RWPE1 (cell line): ENCODE results near the gene TNPO3.
A peak's percentile ranks its signal among the peaks of the same experiment; 100 is the strongest.

Experiments
- CTCF ChIA-PET: fragments of 350-600 bp; sonication (Branson Sonifier 250); formaldehyde crosslinking; extraction: SDS; loops from one replicate; lab custom pipeline; 2021; lab: Yijun Ruan, JAX
- POLR2A ChIA-PET: fragments of 400-600 bp; formaldehyde crosslinking; extraction: SDS; loops from one replicate; lab custom pipeline; 2020; ENCODE audit warnings: antibody characterized with exemption; ENCODE audit not compliant: low non-redundant PET; lab: Yijun Ruan, JAX
- DNase-seq: peaks from one replicate; pipeline ENCODE4 v3.0.0; 2012; ENCODE audit warnings: low spot score
- H3K27ac ChIP-seq: fragments of 450-650 bp; 2 replicates; pipeline ENCODE4 v1.5.1; 2017
- TF ChIP-seq, protein P1 (sequence below): fragments of 450-650 bp; conservative IDR thresholded peaks from 2 replicates; pipeline ENCODE4 v1.5.1; 2017; ENCODE audit warnings: low read depth, mild to moderate bottlenecking

The TNPO3 gene

DNA sequence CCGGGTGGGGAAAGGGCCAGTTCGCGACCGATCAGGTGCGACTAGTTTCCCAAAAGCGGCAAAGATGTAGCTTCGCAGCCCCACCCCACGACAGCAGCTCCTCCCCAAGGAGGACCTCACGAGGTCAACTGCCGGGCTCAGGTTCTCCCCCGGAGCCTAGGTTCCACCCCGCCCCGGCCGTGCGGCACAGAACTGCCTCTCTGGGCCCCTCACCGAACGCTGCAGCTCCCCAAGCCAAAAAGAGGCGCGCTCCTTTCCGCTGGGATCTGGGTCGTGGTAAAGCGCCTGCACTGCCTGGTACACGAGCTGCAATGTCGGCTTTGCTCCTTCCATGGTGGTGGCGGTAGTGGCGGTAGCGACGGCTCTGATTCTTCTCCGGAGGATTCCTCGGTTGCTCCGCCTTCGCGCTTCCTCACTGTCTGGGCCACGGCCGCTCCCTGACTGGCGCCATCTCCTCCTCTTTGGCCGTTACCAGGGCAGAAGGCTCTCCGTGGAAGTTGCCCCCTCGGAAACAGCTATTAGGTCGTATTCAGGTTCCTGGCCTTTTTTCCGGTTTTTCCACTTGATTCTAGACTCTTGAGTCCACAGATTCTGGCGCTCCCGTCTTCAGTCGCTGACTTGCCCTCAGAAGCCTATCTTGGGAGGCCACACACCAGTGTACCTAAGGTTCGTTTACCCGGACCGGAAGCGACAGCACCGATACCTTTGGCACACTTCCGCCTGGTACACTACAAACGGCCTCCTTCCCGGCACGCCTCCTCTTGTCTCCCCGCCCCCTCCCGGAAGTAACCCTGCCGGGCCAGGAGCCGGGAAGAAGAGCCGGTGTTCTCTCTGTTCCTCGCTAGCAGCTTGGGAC lies at the start of gene TNPO3:
TSS of gene TNPO3 (minus strand) at position 674 of the 856 bp plus-strand sequence. CDS start at position 333, 341 bp downstream.
- CTCF ChIA-PET = interaction anchor here (0.6 to 1.2 kb wide), 3 partner anchors 10 to 37 kb away, joined by 3 read pairs; no protein-coding TSS in a partner anchor
- TF ChIP-seq, protein P1, sequence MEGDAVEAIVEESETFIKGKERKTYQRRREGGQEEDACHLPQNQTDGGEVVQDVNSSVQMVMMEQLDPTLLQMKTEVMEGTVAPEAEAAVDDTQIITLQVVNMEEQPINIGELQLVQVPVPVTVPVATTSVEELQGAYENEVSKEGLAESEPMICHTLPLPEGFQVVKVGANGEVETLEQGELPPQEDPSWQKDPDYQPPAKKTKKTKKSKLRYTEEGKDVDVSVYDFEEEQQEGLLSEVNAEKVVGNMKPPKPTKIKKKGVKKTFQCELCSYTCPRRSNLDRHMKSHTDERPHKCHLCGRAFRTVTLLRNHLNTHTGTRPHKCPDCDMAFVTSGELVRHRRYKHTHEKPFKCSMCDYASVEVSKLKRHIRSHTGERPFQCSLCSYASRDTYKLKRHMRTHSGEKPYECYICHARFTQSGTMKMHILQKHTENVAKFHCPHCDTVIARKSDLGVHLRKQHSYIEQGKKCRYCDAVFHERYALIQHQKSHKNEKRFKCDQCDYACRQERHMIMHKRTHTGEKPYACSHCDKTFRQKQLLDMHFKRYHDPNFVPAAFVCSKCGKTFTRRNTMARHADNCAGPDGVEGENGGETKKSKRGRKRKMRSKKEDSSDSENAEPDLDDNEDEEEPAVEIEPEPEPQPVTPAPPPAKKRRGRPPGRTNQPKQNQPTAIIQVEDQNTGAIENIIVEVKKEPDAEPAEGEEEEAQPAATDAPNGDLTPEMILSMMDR = no peak
- POLR2A ChIA-PET = interaction anchor here (0.5 to 1.0 kb wide), 2 partner anchors 22 to 171 kb away, joined by 4 read pairs; no protein-coding TSS in a partner anchor

DNA sequence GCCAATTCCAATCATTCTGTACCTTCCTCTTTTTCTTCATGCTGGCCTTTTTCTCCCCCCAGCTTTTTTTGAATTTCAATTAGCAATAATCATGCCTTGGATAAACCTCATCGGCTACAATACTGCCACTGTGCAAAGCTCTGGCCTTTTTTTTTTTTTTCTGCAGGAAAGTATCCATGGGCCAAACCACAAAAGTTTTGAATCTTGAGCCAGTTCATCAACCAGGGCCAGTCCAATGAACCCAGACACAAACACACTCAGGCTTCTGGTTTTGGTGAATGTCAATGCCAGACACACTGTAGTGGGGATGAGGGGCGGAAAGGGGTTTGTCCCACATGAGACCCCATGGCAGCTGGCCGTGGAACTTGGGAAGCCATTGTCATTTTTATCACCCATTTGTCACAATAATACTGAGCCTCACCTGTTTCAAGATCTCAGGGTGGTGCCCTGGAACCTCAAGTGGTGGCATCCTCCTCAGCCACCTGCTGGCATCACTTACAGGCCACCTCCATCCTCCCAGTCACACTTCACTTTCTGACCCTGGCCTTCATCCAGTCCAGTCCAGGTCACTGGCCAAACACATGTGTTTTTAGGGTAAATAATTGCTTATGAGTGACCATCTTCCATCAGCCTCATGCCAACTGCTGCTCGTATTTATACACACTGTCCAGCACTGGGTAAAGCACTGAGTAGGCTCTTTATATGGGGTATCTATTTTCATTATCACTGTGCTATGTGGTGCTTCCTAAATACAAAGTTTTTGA lies 48.8 kb upstream of the TNPO3 start:
- H3K27ac ChIP-seq = no peak overlapping the region
- TF ChIP-seq, protein P1 = no peak
- CTCF ChIA-PET = interaction anchor here (1.7 kb wide), 1 partner anchor 12 kb away, joined by 4 read pairs; no protein-coding TSS in a partner anchor
- no peak for DNase-seq
- POLR2A ChIA-PET = no interaction called here

More for the DNA sequence above, at the start of gene TNPO3:
- DNase-seq = peak; percentile 91
- peak within 1 kb of the TSS; percentile 98 for H3K27ac ChIP-seq

DNA sequence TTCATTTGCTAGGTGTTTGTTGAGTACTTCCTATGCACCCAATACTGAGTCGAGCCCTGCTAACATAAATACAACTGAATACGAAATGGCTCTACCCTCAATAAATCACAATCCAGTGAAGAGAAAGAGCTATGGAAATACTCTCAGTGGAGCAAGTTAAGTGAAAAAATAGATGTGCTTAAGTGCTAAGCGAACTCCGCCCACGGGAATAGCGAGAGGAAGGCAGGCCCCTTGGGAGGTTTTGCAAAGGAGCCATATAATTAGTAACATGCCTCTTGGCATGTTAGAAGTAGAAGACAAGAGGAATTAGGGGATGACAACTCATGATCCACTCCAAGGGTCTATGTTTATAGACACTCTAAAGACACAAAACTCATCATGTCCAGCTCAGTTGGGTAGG lies 46.8 kb upstream of the TNPO3 start:
- H3K27ac ChIP-seq = no peak overlapping the region
- TF ChIP-seq, protein P1 = no peak
- ChIA-PET CTCF (interaction anchor here (0.8 kb wide), 1 partner anchor 261 kb away, joined by 3 read pairs; no protein-coding TSS in a partner anchor), POLR2A (no interaction called here)
- DNase-seq = no peak

DNA sequence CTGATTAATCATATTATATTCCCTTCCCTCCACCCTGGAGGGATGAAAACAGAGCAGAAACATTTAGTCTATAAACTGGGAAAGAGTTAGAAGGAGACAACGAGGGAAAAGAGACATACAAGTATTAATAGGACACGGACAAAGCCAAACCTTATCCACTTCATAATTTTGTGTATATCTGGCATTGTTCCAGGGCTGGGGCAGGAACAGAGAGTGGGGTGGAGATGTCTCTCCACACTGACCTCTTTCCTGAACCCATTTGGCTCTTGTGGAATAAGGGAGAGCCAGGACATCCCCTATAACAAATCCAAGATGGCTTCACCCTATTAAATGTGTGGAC lies 45.9 kb upstream of the TNPO3 start:
- no peak for DNase-seq
- CTCF ChIA-PET = no interaction called here

DNA sequence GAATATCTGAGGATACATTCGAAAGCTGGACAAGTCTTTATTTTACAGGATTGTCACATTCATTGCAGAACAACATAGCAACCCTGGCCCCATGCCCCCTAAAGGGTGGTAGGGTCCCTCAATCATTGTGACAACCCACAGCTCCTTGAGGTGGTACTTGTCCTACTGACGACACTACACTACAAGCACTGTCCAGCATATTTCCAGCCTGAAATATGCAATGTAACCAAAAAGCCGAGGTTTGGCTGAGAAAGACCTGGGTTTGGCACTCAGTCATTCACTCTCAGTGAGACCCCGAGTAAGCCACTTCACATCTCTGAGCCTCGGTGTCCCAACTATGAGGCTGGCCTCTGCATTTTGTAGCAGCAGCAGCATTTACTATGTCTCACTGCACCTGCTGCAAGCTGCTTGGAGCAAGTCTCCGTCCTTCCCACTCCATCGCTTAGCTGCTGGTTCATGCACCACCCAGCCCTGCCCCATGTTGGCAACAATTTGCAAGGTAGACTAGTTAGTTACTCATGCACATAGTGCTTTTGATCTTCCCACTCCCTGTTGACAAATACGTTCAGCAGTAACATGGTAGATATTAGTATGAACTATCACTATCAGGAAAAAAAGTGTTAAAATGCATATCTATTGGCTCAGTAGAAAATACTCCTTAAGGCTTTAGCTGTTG lies 43.6 kb upstream of the TNPO3 start:
- ChIA-PET CTCF (interaction anchor here (1.2 kb wide), 1 partner anchor 65 kb away, joined by 4 read pairs; no protein-coding TSS in a partner anchor), POLR2A (no interaction called here)
- TF ChIP-seq, protein P1 = no peak
- H3K27ac ChIP-seq = no peak overlapping the region
- DNase-seq = no peak

More for the DNA sequence above, 45.9 kb upstream of the TNPO3 start:
- POLR2A ChIA-PET = no interaction called here
- no peak overlapping the region for H3K27ac ChIP-seq
- TF ChIP-seq, protein P1 = no peak

DNA sequence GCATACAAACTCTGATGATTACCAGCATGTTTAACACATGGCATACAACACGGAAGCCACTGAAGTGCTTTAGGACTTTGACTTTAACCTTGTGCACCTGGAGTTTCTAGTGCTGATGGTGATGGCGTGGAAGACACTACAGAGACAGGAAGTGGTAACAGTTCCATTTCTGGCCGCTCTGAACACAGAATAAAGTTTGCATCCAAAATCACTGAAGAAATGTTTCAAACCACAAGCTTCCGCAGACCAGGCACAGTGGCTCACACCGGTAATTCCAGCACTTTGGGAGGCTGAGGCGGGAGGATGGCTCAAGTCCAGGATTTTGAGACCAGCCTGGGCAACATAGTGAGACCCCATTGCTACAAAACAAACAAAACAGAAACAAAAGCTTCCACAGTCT lies 40.3 kb upstream of the TNPO3 start:
- no peak overlapping the region for H3K27ac ChIP-seq
- POLR2A ChIA-PET = no interaction called here
- CTCF ChIA-PET = no interaction called here
- DNase-seq = no peak
- TF ChIP-seq, protein P1 = no peak
